ENCODE data around the gene NFIB. TPM values are rescaled to one million over a fixed set of nuclear protein-coding genes. Genes with fewer than 3 reads are reported as not detected.
A peak's percentile ranks its signal among the peaks of the same experiment; 100 is the strongest.

NFIB gene
- total and polyA plus RNA-seq, 8 donors, result 88.8 to 144 (median 127) TPM

- Histone ChIP-seq H3K4me1 (peaks cover 5 to 20% of the 10 kb centered on the region in 2 donors), H3K36me3 (no peaks in the 10 kb centered on the region), H3K4me3 (peak overlapping the region; percentile 57 to 64), H3K27ac (peak overlapping the region; percentile 92 to 96), H3K27me3 (peaks cover 0 to 64% of the 10 kb centered on the region in 2 donors), H3K9me3 (no peaks in the 10 kb centered on the region)
- ATAC-seq, result no peak
- TF ChIP-seq CTCF (IDR thresholded peaks at IDR 0.05), result no peak
- intact Hi-C loops (cut with DNase I), result no loop called here
- no peak for DNase-seq
These were observed 1.8 kb downstream of the NFIB start for GRCh38 chr9:14311956-14312685.

- peaks cover 0 to 56% of the 10 kb centered on the region in 2 donors for H3K27me3 ChIP-seq
- no peak for ATAC-seq
- no peak for DNase-seq
- no peaks in the 10 kb centered on the region for H3K36me3 ChIP-seq
- intact Hi-C loops (cut with DNase I), result no loop called here
- H3K4me3 ChIP-seq, result peak overlapping the region; percentile 57 to 64
- H3K9me3 ChIP-seq, result no peaks in the 10 kb centered on the region
- H3K27ac ChIP-seq, result peak overlapping the region; percentile 92 to 96
- H3K4me1 ChIP-seq, result peaks cover 4 to 13% of the 10 kb centered on the region in 2 donors
- no peak for TF ChIP-seq CTCF (IDR thresholded peaks at IDR 0.05)
These were observed 2.6 kb downstream of the NFIB start for GRCh38 chr9:14311171-14311949.

- intact Hi-C loops (cut with DNase I), result no loop called here
- DNase-seq (no peak), ATAC-seq (no peak)
- Histone ChIP-seq H3K27me3 (peaks cover 0 to 46% of the 10 kb centered on the region in 2 donors), H3K27ac (peak overlapping the region; percentile 18 to 52), H3K9me3 (no peaks in the 10 kb centered on the region), H3K4me1 (peaks cover 0 to 14% of the 10 kb centered on the region in 2 donors), H3K36me3 (no peaks in the 10 kb centered on the region), H3K4me3 (peak overlapping the region in 1 of 2 donors; percentile 57)
- no peak for TF ChIP-seq CTCF (IDR thresholded peaks at IDR 0.05)
These were observed 3.6 kb downstream of the NFIB start for GRCh38 chr9:14310311-14310710.

GRCh38 chr9:14309403-14309802, 4.5 kb downstream of the NFIB start:
- no peak for TF ChIP-seq CTCF (IDR thresholded peaks at IDR 0.05)

GRCh38 chr9:14308853-14309145, 5.1 kb downstream of the NFIB start:
- intact Hi-C loops (cut with DNase I), result loop anchor here in 1 of 2 donors (10.0 kb wide), 1 partner anchor 204 kb away; no protein-coding TSS in a partner anchor
- Histone ChIP-seq H3K27me3 (peaks cover 0 to 31% of the 10 kb centered on the region in 2 donors), H3K4me3 (peak overlapping the region in 1 of 2 donors; percentile 57), H3K27ac (peak overlapping the region; percentile 18 to 50), H3K9me3 (no peaks in the 10 kb centered on the region), H3K4me1 (peaks cover 0 to 13% of the 10 kb centered on the region in 2 donors), H3K36me3 (no peaks in the 10 kb centered on the region)
- DNase-seq (no peak), ATAC-seq (peak; percentile 27)
- no peak for TF ChIP-seq CTCF (IDR thresholded peaks at IDR 0.05)

More at GRCh38 chr9:14309403-14309802, 4.5 kb downstream of the NFIB start:
- Histone ChIP-seq H3K27ac (peak overlapping the region; percentile 18 to 50), H3K9me3 (no peaks in the 10 kb centered on the region), H3K4me3 (peak overlapping the region; percentile 5 to 57), H3K4me1 (peaks cover 0 to 13% of the 10 kb centered on the region in 2 donors), H3K27me3 (peaks cover 0 to 37% of the 10 kb centered on the region in 2 donors), H3K36me3 (no peaks in the 10 kb centered on the region)
- ATAC-seq (peak; percentile 5), DNase-seq (no peak)
- intact Hi-C loops (cut with DNase I), result loop anchor here in 1 of 2 donors (10.0 kb wide), 1 partner anchor 205 kb away; no protein-coding TSS in a partner anchor
